Parathyroid adenoma (tissue), 2 donors: Measurements from ENCODE around the gene CER1.

Source experiments
- H2AFZ ChIP-seq: fragments of 300-600 bp; sonication (generic); one replicate; pipeline ENCODE4 v1.7.0; 2017; ENCODE audit warnings: antibody characterized with exemption, mild to moderate bottlenecking
- H3K27ac ChIP-seq: fragments of 300-600 bp; sonication (generic); one replicate; pipeline ENCODE4 v1.7.0; 2017
- H3K27me3 ChIP-seq: fragments of 300-600 bp; sonication (generic); one replicate; pipeline ENCODE4 v1.7.0; 2017; ENCODE audit warnings: low read length; ENCODE audit not compliant: control insufficient read depth, insufficient read depth
- H3K36me3 ChIP-seq: fragments of 300-600 bp; sonication (generic); one replicate; pipeline ENCODE4 v1.7.0; 2017; ENCODE audit warnings: low read length; ENCODE audit not compliant: control insufficient read depth, insufficient read depth
- H3K4me1 ChIP-seq: fragments of 300-600 bp; sonication (generic); one replicate; pipeline ENCODE4 v1.7.0; 2017; ENCODE audit warnings: control low read depth
- H3K4me2 ChIP-seq: fragments of 300-600 bp; sonication (generic); one replicate; pipeline ENCODE4 v1.7.0; 2017; ENCODE audit warnings: low read length
- H3K4me3 ChIP-seq: fragments of 300-600 bp; sonication (generic); one replicate; pipeline ENCODE4 v1.7.0; 2017; ENCODE audit warnings: low read depth, low read length
- H3K79me2 ChIP-seq: fragments of 300-600 bp; sonication (generic); one replicate; pipeline ENCODE4 v1.7.0; 2017; ENCODE audit warnings: control low read depth
- H3K9ac ChIP-seq: fragments of 300-600 bp; sonication (generic); one replicate; pipeline ENCODE4 v1.7.0; 2017; ENCODE audit warnings: mild to moderate bottlenecking
- H3K9me3 ChIP-seq: fragments of 300-600 bp; sonication (generic); one replicate; pipeline ENCODE4 v1.7.0; 2017; ENCODE audit warnings: low read length; ENCODE audit not compliant: control insufficient read depth
- TF ChIP-seq, protein P1 (sequence below): fragments of 300-600 bp; sonication (generic); IDR thresholded peaks from one replicate; pipeline ENCODE4 v1.7.0; 2017; ENCODE audit warnings: antibody characterized with exemption, mild to moderate bottlenecking
- donor health status: primary hyperparathyroidism.

CER1 gene

DNA sequence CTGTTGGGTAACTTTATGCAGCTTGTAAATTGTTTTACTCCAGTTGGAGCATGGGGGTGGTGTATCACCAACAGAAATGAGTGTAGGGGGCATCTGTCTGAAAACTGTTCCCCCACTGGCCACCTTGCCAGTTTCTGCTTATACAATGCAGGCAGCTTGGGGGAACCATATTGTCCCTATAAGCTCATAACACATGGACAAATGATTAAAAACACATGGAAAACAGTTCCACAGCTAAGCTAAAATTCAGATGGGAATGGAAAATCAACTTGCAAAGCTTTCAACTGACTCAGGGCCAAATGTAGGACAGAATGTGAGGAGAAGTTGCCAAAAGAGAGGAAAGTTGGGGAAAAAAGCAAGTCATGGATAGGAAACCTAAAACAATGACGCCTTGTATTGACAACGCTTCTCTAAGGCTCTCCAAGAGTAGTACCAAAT is 7.9 kb upstream of the CER1 start:
- Histone ChIP-seq H2AFZ (no peak overlapping the region), H3K4me1 (no peaks in the 10 kb centered on the region), H3K27ac (no peak overlapping the region), H3K9ac (no peak overlapping the region), H3K4me2 (no peak overlapping the region), H3K79me2 (no peaks in the 10 kb centered on the region), H3K4me3 (no peak overlapping the region), H3K27me3 (no peaks in the 10 kb centered on the region), H3K36me3 (no peaks in the 10 kb centered on the region), H3K9me3 (no peaks in the 10 kb centered on the region)
- TF ChIP-seq, protein P1, sequence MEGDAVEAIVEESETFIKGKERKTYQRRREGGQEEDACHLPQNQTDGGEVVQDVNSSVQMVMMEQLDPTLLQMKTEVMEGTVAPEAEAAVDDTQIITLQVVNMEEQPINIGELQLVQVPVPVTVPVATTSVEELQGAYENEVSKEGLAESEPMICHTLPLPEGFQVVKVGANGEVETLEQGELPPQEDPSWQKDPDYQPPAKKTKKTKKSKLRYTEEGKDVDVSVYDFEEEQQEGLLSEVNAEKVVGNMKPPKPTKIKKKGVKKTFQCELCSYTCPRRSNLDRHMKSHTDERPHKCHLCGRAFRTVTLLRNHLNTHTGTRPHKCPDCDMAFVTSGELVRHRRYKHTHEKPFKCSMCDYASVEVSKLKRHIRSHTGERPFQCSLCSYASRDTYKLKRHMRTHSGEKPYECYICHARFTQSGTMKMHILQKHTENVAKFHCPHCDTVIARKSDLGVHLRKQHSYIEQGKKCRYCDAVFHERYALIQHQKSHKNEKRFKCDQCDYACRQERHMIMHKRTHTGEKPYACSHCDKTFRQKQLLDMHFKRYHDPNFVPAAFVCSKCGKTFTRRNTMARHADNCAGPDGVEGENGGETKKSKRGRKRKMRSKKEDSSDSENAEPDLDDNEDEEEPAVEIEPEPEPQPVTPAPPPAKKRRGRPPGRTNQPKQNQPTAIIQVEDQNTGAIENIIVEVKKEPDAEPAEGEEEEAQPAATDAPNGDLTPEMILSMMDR, result no peak

DNA sequence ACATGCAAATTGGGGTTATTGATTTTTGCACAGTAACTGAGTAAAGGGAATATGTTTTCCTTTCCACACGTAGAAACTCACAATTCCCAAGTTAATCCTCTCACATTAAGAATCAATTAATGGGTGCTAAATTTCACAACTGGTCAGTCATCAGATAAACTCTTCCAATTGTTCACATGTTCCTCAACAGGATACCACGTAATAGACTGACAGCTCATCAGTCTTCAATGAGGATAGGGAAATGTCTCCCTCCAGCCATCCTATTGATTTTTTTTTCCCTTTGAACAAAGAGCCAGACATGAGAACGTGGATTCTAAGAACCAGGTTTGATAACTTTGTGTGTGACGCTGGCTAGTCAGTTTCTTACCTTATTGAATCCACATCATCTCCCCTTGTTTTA is 768 bp upstream of the CER1 start:
- Histone ChIP-seq H3K27me3 (no peaks in the 10 kb centered on the region), H3K9me3 (no peaks in the 10 kb centered on the region)
- TF ChIP-seq, protein P1, result no peak

DNA sequence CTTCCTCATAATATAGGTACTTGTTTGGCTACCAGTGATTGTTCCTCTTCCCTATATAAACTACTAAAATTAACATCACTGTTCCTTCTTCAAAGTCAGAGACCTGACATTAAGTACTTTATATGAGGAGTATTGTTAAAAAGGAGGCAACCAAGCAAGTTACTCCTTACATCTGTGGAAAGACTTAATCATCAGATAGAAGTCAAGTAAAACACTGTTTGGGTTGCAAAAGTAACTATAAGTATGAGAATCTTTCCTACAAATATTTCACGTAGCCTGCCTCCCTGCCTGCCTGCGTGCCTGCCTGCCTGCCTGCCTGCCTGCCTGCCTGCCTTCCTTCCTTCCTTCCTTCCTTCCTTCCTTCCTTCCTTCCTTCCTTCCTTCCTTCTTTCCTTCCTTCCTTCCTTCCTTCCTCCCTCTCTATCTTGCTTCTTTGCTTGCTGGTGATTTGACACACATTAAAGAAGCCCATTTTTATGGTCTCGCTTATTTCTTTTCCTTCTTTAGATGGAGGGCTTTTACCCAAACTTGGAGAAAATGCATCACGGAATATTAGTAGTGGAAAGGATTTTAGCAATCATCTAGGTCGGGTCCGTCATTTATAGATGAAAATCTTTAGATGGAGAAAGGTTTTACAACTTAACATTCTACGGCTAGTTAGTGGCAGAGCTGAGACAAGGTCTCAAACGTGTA is 3.2 kb downstream of the CER1 start:
- Histone ChIP-seq H3K4me1 (no peaks in the 10 kb centered on the region), H2AFZ (no peak overlapping the region), H3K4me3 (no peak overlapping the region), H3K9me3 (no peaks in the 10 kb centered on the region), H3K9ac (no peak overlapping the region), H3K27me3 (no peaks in the 10 kb centered on the region), H3K36me3 (no peaks in the 10 kb centered on the region), H3K4me2 (no peak overlapping the region), H3K79me2 (no peaks in the 10 kb centered on the region), H3K27ac (no peak overlapping the region)
- TF ChIP-seq, protein P1, result no peak

More for the DNA sequence above, 768 bp upstream of the CER1 start:
- no peak overlapping the region for H3K4me3 ChIP-seq
- no peak overlapping the region for H3K27ac ChIP-seq
- no peaks in the 10 kb centered on the region for H3K4me1 ChIP-seq
- no peaks in the 10 kb centered on the region for H3K36me3 ChIP-seq
- no peak overlapping the region for H3K4me2 ChIP-seq
- H3K9ac ChIP-seq, result no peak overlapping the region
- H2AFZ ChIP-seq, result no peak overlapping the region
- no peaks in the 10 kb centered on the region for H3K79me2 ChIP-seq

DNA sequence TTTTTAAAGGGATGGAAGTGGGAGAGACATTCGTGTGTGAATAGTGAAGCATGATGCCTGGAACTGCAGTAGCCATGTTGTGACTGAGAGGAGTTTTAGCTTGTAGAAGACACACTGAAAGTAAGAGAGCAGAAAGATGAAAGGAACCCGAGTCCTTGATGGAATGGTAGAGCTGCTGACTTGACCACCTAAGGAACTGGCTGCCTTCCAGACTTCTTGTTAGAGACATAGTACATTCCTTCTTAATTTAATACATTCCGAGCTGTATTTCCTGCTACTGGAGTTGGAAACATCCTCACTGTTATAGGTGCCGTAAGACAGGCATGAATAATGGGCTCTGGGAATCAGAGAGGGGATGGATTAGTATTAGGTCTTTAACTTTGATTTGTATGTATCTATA is 7.4 kb downstream of the CER1 start:
- Histone ChIP-seq H3K4me3 (no peak overlapping the region), H3K27ac (no peak overlapping the region), H2AFZ (no peak overlapping the region), H3K9me3 (no peaks in the 10 kb centered on the region), H3K4me2 (no peak overlapping the region), H3K79me2 (no peaks in the 10 kb centered on the region), H3K9ac (no peak overlapping the region), H3K4me1 (no peaks in the 10 kb centered on the region), H3K27me3 (no peaks in the 10 kb centered on the region), H3K36me3 (no peaks in the 10 kb centered on the region)
- TF ChIP-seq, protein P1, result no peak

DNA sequence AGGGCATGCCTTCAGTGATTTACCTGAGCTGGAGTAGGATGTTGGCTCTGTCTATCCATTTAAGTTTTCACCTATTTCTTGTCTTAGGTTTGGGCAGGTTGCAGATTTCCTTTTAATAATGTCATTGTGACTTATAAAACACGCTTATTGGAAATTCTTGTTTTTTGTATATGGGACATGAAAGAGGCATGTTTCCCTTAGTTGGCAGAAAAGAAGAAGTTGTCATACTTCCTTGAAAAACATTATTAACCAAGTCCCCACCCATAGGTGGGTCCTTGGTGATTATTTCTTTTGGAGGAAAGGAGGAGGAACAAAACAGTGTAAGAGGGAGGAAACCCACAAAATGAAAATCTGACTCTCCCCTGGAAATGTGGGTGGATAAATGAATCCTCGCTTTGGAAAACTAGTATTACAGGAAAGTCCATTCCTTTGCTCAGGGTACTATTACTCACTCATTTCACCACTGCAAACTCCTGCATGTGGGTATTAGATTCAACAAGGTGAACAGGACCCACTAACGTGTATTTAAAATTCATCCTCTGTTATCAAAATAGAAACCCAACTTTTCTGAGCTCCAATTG is 9.3 kb downstream of the CER1 start:
- no peaks in the 10 kb centered on the region for H3K4me1 ChIP-seq
- no peak overlapping the region for H2AFZ ChIP-seq
- H3K9me3 ChIP-seq, result no peaks in the 10 kb centered on the region
- no peaks in the 10 kb centered on the region for H3K27me3 ChIP-seq
- H3K36me3 ChIP-seq, result no peaks in the 10 kb centered on the region
- H3K79me2 ChIP-seq, result no peaks in the 10 kb centered on the region
- TF ChIP-seq, protein P1, result no peak
- no peak overlapping the region for H3K4me2 ChIP-seq
- H3K9ac ChIP-seq, result no peak overlapping the region
- H3K27ac ChIP-seq, result no peak overlapping the region
- H3K4me3 ChIP-seq, result no peak overlapping the region
